ENCODE data around the gene SMS.

DNA sequence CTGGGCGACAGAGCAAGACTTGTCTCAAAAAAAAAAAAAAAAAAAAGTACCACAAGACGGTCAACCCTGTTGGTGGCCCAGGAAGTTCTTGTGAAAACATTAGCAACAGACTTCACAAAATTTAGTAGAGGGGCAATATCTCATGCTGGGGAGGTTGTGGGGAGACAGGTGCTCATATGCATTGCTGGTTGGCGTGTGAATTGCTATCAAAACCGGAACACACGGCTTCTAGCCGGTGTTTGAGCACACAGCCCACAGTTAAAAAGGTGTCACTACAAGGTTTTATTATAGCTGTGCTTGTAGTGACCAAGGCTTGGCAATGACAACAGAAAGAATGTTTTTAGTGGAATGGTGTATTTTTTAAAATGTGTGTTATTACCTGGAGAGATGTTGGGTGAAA lies 41.8 kb downstream of the SMS start:
- TF ChIP-seq, protein P1, sequence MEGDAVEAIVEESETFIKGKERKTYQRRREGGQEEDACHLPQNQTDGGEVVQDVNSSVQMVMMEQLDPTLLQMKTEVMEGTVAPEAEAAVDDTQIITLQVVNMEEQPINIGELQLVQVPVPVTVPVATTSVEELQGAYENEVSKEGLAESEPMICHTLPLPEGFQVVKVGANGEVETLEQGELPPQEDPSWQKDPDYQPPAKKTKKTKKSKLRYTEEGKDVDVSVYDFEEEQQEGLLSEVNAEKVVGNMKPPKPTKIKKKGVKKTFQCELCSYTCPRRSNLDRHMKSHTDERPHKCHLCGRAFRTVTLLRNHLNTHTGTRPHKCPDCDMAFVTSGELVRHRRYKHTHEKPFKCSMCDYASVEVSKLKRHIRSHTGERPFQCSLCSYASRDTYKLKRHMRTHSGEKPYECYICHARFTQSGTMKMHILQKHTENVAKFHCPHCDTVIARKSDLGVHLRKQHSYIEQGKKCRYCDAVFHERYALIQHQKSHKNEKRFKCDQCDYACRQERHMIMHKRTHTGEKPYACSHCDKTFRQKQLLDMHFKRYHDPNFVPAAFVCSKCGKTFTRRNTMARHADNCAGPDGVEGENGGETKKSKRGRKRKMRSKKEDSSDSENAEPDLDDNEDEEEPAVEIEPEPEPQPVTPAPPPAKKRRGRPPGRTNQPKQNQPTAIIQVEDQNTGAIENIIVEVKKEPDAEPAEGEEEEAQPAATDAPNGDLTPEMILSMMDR (conservative IDR thresholded peaks at IDR 0.05): no peak
- no peak for TF ChIP-seq ZFX (IDR thresholded peaks at IDR 0.05)
